Neuronal stem cell (in vitro differentiated cells): ENCODE data around the gene GRIN2A.

ENCODE experiments used
- DNase-seq: peaks from one replicate; pipeline ENCODE4 v3.0.0-alpha.2; 2013; ENCODE audit warnings: low spot score
- H2AFZ ChIP-seq: one replicate; pipeline ENCODE4 v1.6.1; 2013; ENCODE audit warnings: mild to moderate bottlenecking, low read length, inconsistent platforms
- H2AK5ac ChIP-seq: 2 replicates; pipeline ENCODE4 v1.6.1; 2013; ENCODE audit warnings: low read depth, mild to moderate bottlenecking, inconsistent platforms, low read length, moderate library complexity, mixed read lengths
- H2BK120ac ChIP-seq: 2 replicates; pipeline ENCODE4 v1.6.1; 2013; ENCODE audit warnings: low read depth, mild to moderate bottlenecking, inconsistent platforms, low read length, moderate library complexity, mixed read lengths
- H2BK12ac ChIP-seq: one replicate; pipeline ENCODE4 v1.6.1; 2013; ENCODE audit warnings: low read length, inconsistent platforms
- H2BK15ac ChIP-seq: 2 replicates; pipeline ENCODE4 v1.6.1; 2013; ENCODE audit warnings: mild to moderate bottlenecking, low read length, inconsistent platforms, mixed read lengths
- H2BK5ac ChIP-seq: one replicate; pipeline ENCODE4 v1.6.1; 2013; ENCODE audit warnings: inconsistent platforms, mild to moderate bottlenecking, low read length, moderate library complexity
- H3K14ac ChIP-seq: one replicate; pipeline ENCODE4 v1.6.1; 2013; ENCODE audit warnings: low read length, inconsistent platforms
- H3K18ac ChIP-seq: 2 replicates; pipeline ENCODE4 v1.6.1; 2013; ENCODE audit warnings: low read length, inconsistent platforms
- H3K23ac ChIP-seq: 2 replicates; pipeline ENCODE4 v1.6.1; 2013; ENCODE audit warnings: low read depth, mild to moderate bottlenecking, mixed read lengths, low read length, inconsistent platforms; ENCODE audit not compliant: poor library complexity
- H3K27ac ChIP-seq: replicated peaks from 3 replicates; pipeline ENCODE4 v1.5.1; 2013; ENCODE audit warnings: low read length, inconsistent platforms
- H3K27me3 ChIP-seq, 3 experiments: 2 replicates each; pipeline ENCODE4 v1.6.1; 2013; ENCODE audit warnings: low read length in 3 of 3, mild to moderate bottlenecking in 2 of 3, inconsistent platforms in 1 of 3, low read depth in 1 of 3, mixed read lengths in 1 of 3, moderate library complexity in 1 of 3; ENCODE audit not compliant: control insufficient read depth in 3 of 3, insufficient read depth in 3 of 3
- H3K36me3 ChIP-seq, 2 donors: replicated peaks in 1 of 2; 2 replicates each; pipeline ENCODE4 v1.6.1; 2013; ENCODE audit warnings: low read length in 2 of 2; ENCODE audit not compliant: control insufficient read depth in 2 of 2, insufficient read depth in 2 of 2
- H3K4ac ChIP-seq: 2 replicates; pipeline ENCODE4 v1.6.1; 2013; ENCODE audit warnings: inconsistent platforms, mild to moderate bottlenecking, low read length, moderate library complexity
- H3K4me1 ChIP-seq, 2 donors: 1 replicate in 1 of 2; 2 replicates in 1 of 2; pipeline ENCODE4 v1.6.1; 2013; ENCODE audit warnings: low read length in 2 of 2, low read depth in 1 of 2; ENCODE audit not compliant: control insufficient read depth in 2 of 2, insufficient read depth in 1 of 2
- H3K4me2 ChIP-seq: one replicate; pipeline ENCODE4 v1.6.1; 2013; ENCODE audit warnings: mild to moderate bottlenecking, low read length, inconsistent platforms; ENCODE audit not compliant: insufficient read depth, poor library complexity, severe bottlenecking
- H3K4me3 ChIP-seq, 2 donors: 2 replicates each; pipeline ENCODE4 v1.5.1; 2013; ENCODE audit warnings: low read length in 2 of 2, mild to moderate bottlenecking in 2 of 2, inconsistent platforms in 1 of 2, moderate library complexity in 1 of 2
- H3K79me1 ChIP-seq: one replicate; pipeline ENCODE4 v1.6.1; 2013; ENCODE audit warnings: low read depth, mild to moderate bottlenecking, inconsistent platforms, low read length, moderate library complexity
- H3K9ac ChIP-seq: one replicate; pipeline ENCODE4 v1.6.1; 2013; ENCODE audit warnings: mild to moderate bottlenecking, low read depth, low read length, inconsistent platforms; ENCODE audit not compliant: poor library complexity
- H3K9me3 ChIP-seq, 2 donors: replicated peaks in 1 of 2; 2 replicates each; pipeline versions ENCODE3 to v1.6.1; 2013; ENCODE audit warnings: low read length in 2 of 2, mild to moderate bottlenecking in 2 of 2, inconsistent platforms in 1 of 2, low read depth in 1 of 2, mixed read lengths in 1 of 2, moderate library complexity in 1 of 2; ENCODE audit not compliant: control insufficient read depth in 2 of 2, insufficient read depth in 1 of 2
- H4K8ac ChIP-seq: one replicate; pipeline ENCODE4 v1.6.1; 2013; ENCODE audit warnings: low read depth, mild to moderate bottlenecking, inconsistent platforms, low read length, moderate library complexity
- H4K91ac ChIP-seq: one replicate; pipeline ENCODE4 v1.6.1; 2013; ENCODE audit warnings: low read length, low read depth, mild to moderate bottlenecking, inconsistent platforms; ENCODE audit not compliant: poor library complexity
- WGBS, 2 donors: extraction: QIAGEN DNeasy Blood & Tissue Kit; methylation state at CpG; one replicate each; pipeline ENCODE4 v1.1.7; 2013; ENCODE audit warnings: missing lambda C conversion rate in 2 of 2, mixed read lengths in 1 of 2; ENCODE audit not compliant: insufficient read length in 2 of 2, insufficient replicate concordance in 1 of 2; ENCODE audit errors: extremely low coverage in 2 of 2; 5-methylcytosine and 5-hydroxymethylcytosine counted together

GRIN2A gene

DNA sequence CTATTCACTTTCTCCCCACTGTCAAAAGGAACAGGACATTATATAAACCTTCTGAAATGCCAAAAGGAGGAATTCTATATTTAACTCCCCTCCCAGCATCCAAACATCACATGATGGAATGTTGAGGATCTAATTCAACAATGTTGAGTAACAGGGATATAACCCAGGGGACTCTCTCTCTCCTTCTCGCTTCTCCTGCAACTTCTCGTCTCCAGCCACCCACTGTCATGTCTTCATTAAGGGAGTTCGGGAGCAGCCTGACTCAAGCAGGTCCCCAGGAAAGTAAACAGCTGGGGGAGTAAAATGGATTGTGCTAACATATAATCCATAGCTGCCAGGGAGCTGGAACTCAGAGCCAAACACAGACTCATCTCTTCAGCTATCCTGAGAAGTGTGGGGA is 51.7 kb downstream of the GRIN2A start:
- Histone ChIP-seq H3K9ac (no peak overlapping the region), H4K8ac (no peak overlapping the region), H2BK5ac (no peak overlapping the region), H3K36me3 (no peaks in the 10 kb centered on the region), H3K4ac (no peak overlapping the region), H3K27ac (no peak overlapping the region), H3K4me1 (no peaks in the 10 kb centered on the region), H2BK12ac (no peak overlapping the region), H3K4me2 (no peak overlapping the region), H3K27me3 (no peaks in the 10 kb centered on the region), H3K14ac (no peak overlapping the region), H4K91ac (no peak overlapping the region), H3K4me3 (no peak overlapping the region), H2AK5ac (no peak overlapping the region), H2BK120ac (no peak overlapping the region), H2BK15ac (no peak overlapping the region), H3K79me1 (no peaks in the 10 kb centered on the region), H3K18ac (no peak overlapping the region), H2AFZ (no peak overlapping the region), H3K23ac (no peak overlapping the region), H3K9me3 (no peaks in the 10 kb centered on the region)
- no CpG with 5 or more reads among the region's 3 CpGs for WGBS, 2 donors
- no peak for DNase-seq

DNA sequence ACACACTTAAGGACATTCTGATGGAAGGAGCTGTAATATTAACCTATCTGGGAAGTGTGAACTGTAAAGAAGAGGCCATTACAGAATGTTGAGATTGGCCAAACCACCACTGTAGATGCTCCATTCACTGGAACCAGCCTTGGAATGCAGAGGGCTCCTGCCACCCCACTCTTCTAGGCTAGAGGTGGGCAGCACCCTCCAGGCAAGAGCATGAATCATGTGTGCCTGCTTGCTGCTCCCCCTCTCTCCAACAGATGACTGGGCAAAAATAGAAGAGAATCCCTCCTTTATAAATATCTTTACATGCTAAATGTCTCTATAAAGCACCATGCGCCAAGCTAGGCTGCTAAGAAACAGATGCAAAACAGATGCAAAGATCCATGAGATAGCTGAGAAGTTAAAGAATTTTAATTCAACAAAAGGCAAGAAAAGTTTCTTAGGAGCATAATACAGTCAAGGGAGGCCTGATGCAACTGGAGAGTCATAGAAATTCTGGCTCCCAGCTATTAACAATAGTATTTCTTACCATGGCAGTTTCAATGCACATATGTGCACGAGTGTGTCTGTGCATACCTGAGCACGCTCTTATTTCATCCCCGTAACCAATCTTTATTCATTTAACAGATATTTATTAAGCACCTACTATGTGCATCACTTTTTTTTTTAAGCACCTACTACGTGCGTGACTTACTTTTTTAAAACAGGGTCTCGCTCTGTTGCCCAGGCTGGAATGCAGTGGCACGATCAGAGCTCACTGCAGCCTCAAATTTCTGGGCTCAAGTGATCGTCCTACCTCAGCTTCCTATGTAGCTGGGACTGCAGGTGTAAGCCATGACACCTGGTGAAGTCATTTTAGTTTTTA is 53.6 kb downstream of the GRIN2A start:
- Histone ChIP-seq H2AFZ (no peak overlapping the region), H3K9ac (no peak overlapping the region), H2BK15ac (no peak overlapping the region)

DNA sequence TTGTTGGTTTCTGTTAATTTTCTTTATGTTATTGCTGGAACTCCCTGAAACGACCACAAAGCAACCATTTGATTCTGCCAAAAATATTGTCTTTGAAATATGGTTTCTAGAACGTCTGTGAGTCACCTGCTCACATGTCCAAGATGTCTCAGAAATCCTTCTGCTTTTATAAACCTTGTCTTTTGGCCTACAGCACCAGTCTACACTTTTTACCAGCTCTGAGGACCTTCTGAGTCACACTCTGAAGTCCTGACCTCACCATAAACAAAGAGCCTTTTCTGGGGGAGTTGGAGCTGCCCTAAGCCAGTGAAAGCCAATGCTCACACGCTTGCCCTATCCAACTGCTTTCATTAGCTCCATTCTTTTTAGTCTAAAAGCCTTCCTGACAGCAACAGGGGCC is 55.5 kb downstream of the GRIN2A start:
- Histone ChIP-seq H2BK15ac (no peak overlapping the region), H2BK5ac (no peak overlapping the region), H4K8ac (no peak overlapping the region), H3K36me3 (no peaks in the 10 kb centered on the region), H2AFZ (no peak overlapping the region), H3K4me3 (no peak overlapping the region), H3K14ac (no peak overlapping the region), H2BK120ac (no peak overlapping the region), H2AK5ac (no peak overlapping the region), H3K9me3 (no peaks in the 10 kb centered on the region), H3K4ac (no peak overlapping the region), H3K23ac (no peak overlapping the region), H3K9ac (no peak overlapping the region), H3K4me2 (no peak overlapping the region), H3K79me1 (no peaks in the 10 kb centered on the region), H3K18ac (no peak overlapping the region), H2BK12ac (no peak overlapping the region), H3K4me1 (peaks cover 0 to 5% of the 10 kb centered on the region in 2 donors), H4K91ac (no peak overlapping the region), H3K27me3 (no peaks in the 10 kb centered on the region), H3K27ac (no peak overlapping the region)
- DNase-seq = no peak
- no CpG with 5 or more reads among the region's 3 CpGs for WGBS, 2 donors

More for the DNA sequence above, 53.6 kb downstream of the GRIN2A start:
- H2BK12ac ChIP-seq = no peak overlapping the region
- no peak overlapping the region for H2AK5ac ChIP-seq
- no peak for DNase-seq
- no peaks in the 10 kb centered on the region for H3K9me3 ChIP-seq
- no CpG with 5 or more reads among the region's 9 CpGs for WGBS, 2 donors
- no peak overlapping the region for H3K4me2 ChIP-seq
- no peak overlapping the region for H3K18ac ChIP-seq
- H3K4me3 ChIP-seq = no peak overlapping the region
- no peak overlapping the region for H3K27ac ChIP-seq
- no peaks in the 10 kb centered on the region for H3K79me1 ChIP-seq
- no peak overlapping the region for H3K14ac ChIP-seq
- no peak overlapping the region for H4K91ac ChIP-seq
- H3K36me3 ChIP-seq = no peaks in the 10 kb centered on the region
- no peak overlapping the region for H2BK5ac ChIP-seq
- H3K4ac ChIP-seq = no peak overlapping the region
- no peak overlapping the region for H4K8ac ChIP-seq
- H3K4me1 ChIP-seq = no peaks in the 10 kb centered on the region
- no peak overlapping the region for H2BK120ac ChIP-seq
- no peak overlapping the region for H3K23ac ChIP-seq
- H3K27me3 ChIP-seq = no peaks in the 10 kb centered on the region

DNA sequence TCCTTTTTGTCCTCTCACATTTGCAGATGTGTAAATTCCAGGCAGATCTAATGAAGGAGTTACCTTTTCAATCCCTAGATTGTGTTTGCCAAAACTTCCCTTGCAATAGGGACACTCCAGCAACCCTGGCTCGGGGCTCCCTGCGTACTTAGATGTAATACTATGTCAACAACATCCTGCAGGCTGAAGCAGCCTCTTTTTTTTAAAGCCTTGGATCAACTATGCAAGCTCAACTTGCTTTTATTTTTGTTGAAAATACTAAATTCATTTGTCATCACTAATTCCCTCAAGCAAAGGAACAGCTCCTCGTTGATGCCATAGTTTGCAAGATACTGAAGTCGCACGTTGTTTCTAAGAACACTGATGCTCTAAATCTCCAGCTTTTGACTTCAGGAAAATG is 59.1 kb downstream of the GRIN2A start:
- H3K4me1 ChIP-seq = peaks cover 0 to 8% of the 10 kb centered on the region in 2 donors
- no peaks in the 10 kb centered on the region for H3K9me3 ChIP-seq
- H2AFZ ChIP-seq = no peak overlapping the region
- no peak overlapping the region for H2BK15ac ChIP-seq
- H3K18ac ChIP-seq = no peak overlapping the region
- H4K8ac ChIP-seq = no peak overlapping the region
- H2BK5ac ChIP-seq = no peak overlapping the region
- H3K14ac ChIP-seq = no peak overlapping the region
- no peak overlapping the region for H3K4me3 ChIP-seq
- no peaks in the 10 kb centered on the region for H3K79me1 ChIP-seq
- H3K23ac ChIP-seq = no peak overlapping the region
- WGBS, 2 donors = no CpG with 5 or more reads among the region's 5 CpGs
- H3K4me2 ChIP-seq = no peak overlapping the region
- DNase-seq = no peak
- H3K9ac ChIP-seq = no peak overlapping the region
- no peak overlapping the region for H2AK5ac ChIP-seq
- no peak overlapping the region for H3K4ac ChIP-seq
- no peak overlapping the region for H4K91ac ChIP-seq
- H3K27ac ChIP-seq = no peak overlapping the region
- H3K27me3 ChIP-seq = no peaks in the 10 kb centered on the region
- no peak overlapping the region for H2BK12ac ChIP-seq
- H2BK120ac ChIP-seq = no peak overlapping the region
- no peaks in the 10 kb centered on the region for H3K36me3 ChIP-seq
